B cell (primary cell): ENCODE measurements around the gene NPW. TPM values are rescaled to one million over a fixed set of nuclear protein-coding genes. Genes with fewer than 3 reads are reported as not detected.

Experiments used
- ATAC-seq: fragments of 200-7000 bp; cut with Tn5 transposase; one replicate; pipeline ENCODE4 v1.10.0; 2021; ENCODE audit warnings: low read depth, mild to moderate bottlenecking, moderate number of reproducible peaks, moderate library complexity
- CTCF ChIA-PET: fragments of 350-600 bp; sonication (Branson Sonifier 250); formaldehyde crosslinking; loops from one replicate; lab custom pipeline; 2021; ENCODE audit warnings: antibody characterized with exemption, inconsistent platforms; lab: Charles Lee
- POLR2A ChIA-PET: fragments of 350-600 bp; sonication (Branson Sonifier 250); formaldehyde crosslinking; loops from one replicate; lab custom pipeline; 2021; ENCODE audit warnings: antibody characterized with exemption; lab: Charles Lee
- DNase-seq: peaks from one replicate; pipeline ENCODE4 v3.0.0; 2013
- H2AFZ ChIP-seq: 2 replicates; pipeline ENCODE4 v1.6.1; 2012; ENCODE audit warnings: mild to moderate bottlenecking, low read depth, low read length; ENCODE audit not compliant: insufficient read depth, poor library complexity, severe bottlenecking
- H3K27ac ChIP-seq, 2 donors: 1 replicate in 1 of 2; 2 replicates in 1 of 2; pipeline ENCODE4 v1.5.1; 2012 to 2013; ENCODE audit warnings: low read length in 2 of 2, mild to moderate bottlenecking in 2 of 2, moderate library complexity in 1 of 2
- H3K27me3 ChIP-seq, 4 experiments: fragments of 200-600 bp in 1 of 4; sonication (generic) in 1 of 4; replicated peaks in 1 of 4; 1 replicate in 2 of 4; 2 replicates in 2 of 4; pipeline versions ENCODE4 v1.6.1 to v1.7.0; 2013 to 2016; ENCODE audit warnings: low read length in 3 of 4, mild to moderate bottlenecking in 2 of 4, mixed read lengths in 1 of 4, moderate library complexity in 1 of 4; ENCODE audit not compliant: insufficient read depth in 4 of 4, control insufficient read depth in 3 of 4; ENCODE audit errors: control extremely low read depth in 1 of 4
- H3K36me3 ChIP-seq, 2 experiments: replicated peaks in 1 of 2; 1 replicate in 1 of 2; 2 replicates in 1 of 2; pipeline versions ENCODE4 v1.6.1 to v1.7.1; 2013; ENCODE audit warnings: low read length in 1 of 2; ENCODE audit not compliant: insufficient read depth in 2 of 2, control insufficient read depth in 1 of 2; ENCODE audit errors: control extremely low read depth in 1 of 2, extremely low read depth in 1 of 2
- H3K4me1 ChIP-seq, 2 donors: fragments of 200-600 bp in 1 of 2; sonication (generic) in 1 of 2; 1 replicate in 1 of 2; 2 replicates in 1 of 2; pipeline versions ENCODE4 v1.5.1 to v1.6.1; 2013 to 2017; ENCODE audit warnings: low read length in 2 of 2; ENCODE audit not compliant: control insufficient read depth in 2 of 2, insufficient read depth in 2 of 2
- H3K4me2 ChIP-seq: replicated peaks from 2 replicates; pipeline ENCODE3; 2012; ENCODE audit warnings: mild to moderate bottlenecking, low read depth, low read length; ENCODE audit not compliant: poor library complexity, severe bottlenecking
- H3K4me3 ChIP-seq, 5 experiments: fragments of 200-600 bp in 1 of 5; sonication (generic) in 1 of 5; 1 replicate in 3 of 5; 2 replicates in 2 of 5; pipeline versions ENCODE4 v1.5.1 to v1.7.0; 2011 to 2016; ENCODE audit warnings: low read length in 4 of 5, mild to moderate bottlenecking in 4 of 5, low read depth in 2 of 5, control low read depth in 1 of 5, moderate library complexity in 1 of 5; ENCODE audit not compliant: insufficient read depth in 1 of 5; ENCODE audit errors: control extremely low read depth in 1 of 5, extremely low read depth in 1 of 5
- H3K79me2 ChIP-seq: fragments of 200-600 bp; sonication (generic); one replicate; pipeline ENCODE4 v1.6.0; 2016; ENCODE audit warnings: low read length; ENCODE audit not compliant: control insufficient read depth, insufficient read depth
- H3K9ac ChIP-seq: fragments of 200-600 bp; sonication (generic); 2 replicates; pipeline ENCODE4 v1.6.1; 2017; ENCODE audit warnings: mild to moderate bottlenecking, low read length, moderate library complexity
- H3K9me3 ChIP-seq, 3 donors: one replicate each; pipeline versions ENCODE4 v1.6.1 to v1.7.1; 2013; ENCODE audit warnings: low read length in 2 of 3; ENCODE audit not compliant: control insufficient read depth in 2 of 3, insufficient read depth in 1 of 3; ENCODE audit errors: control extremely low read depth in 1 of 3
- H4K20me1 ChIP-seq: 2 replicates; pipeline ENCODE4 v1.6.0; 2012; ENCODE audit warnings: mild to moderate bottlenecking, low read length; ENCODE audit not compliant: insufficient read depth, control insufficient read depth, poor library complexity, severe bottlenecking
- H3K27ac Mint-ChIP-seq: one replicate; pipeline ENCODE4 v1.8.0; 2021; ENCODE audit warnings: mixed read lengths
- H3K27me3 Mint-ChIP-seq: one replicate; pipeline ENCODE4 v1.8.0; 2021; ENCODE audit warnings: mixed read lengths
- H3K4me1 Mint-ChIP-seq: one replicate; pipeline ENCODE4 v1.8.0; 2021; ENCODE audit warnings: mixed read lengths
- H3K4me3 Mint-ChIP-seq: one replicate; pipeline ENCODE4 v1.8.0; 2021; ENCODE audit warnings: mixed read lengths
- H3K9me3 Mint-ChIP-seq: one replicate; pipeline ENCODE4 v1.8.0; 2022; ENCODE audit warnings: mixed read lengths; ENCODE audit not compliant: insufficient read depth
- EZH2 ChIP-seq: IDR thresholded peaks from 2 replicates; pipeline ENCODE4 v1.6.1; 2012; ENCODE audit warnings: borderline replicate concordance, low read depth, mild to moderate bottlenecking, moderate library complexity, low read length; ENCODE audit not compliant: insufficient read depth, poor library complexity, severe bottlenecking
- WGBS: methylation state at CpG from one replicate; pipeline ENCODE4 v1.1.5; 2013; ENCODE audit warnings: missing lambda C conversion rate; ENCODE audit not compliant: insufficient coverage; 5-methylcytosine and 5-hydroxymethylcytosine counted together
- intact Hi-C: fragments of 100-400 bp; cut with micrococcal nuclease; formaldehyde crosslinking; loops from one replicate; pipeline ENCODE4 v1.10.0; 2022
- polyA plus RNA-seq: library from polyadenylated mRNA; depleted of rRNA; stranded (reverse); fragments of >200 nt; gene quantifications from 2 replicates; pipeline ENCODE4 v1.2.3, GENCODE V29; 2012
- total RNA-seq, 2 donors: library from RNA; stranded (reverse); fragments of 120-200 nt in 1 of 2; gene quantifications; 1 replicate in 1 of 2; 2 replicates in 1 of 2; pipeline versions ENCODE4 v1.2.3 to v1.2.4, GENCODE V29; 2013 to 2022
- TF ChIP-seq, protein P1 (sequence below): fragments of 200-600 bp; IDR thresholded peaks from one replicate; pipeline ENCODE4 v1.8.0; 2022; ENCODE audit warnings: antibody characterized with exemption, mild to moderate bottlenecking

NPW gene
- total and polyA plus RNA-seq, 2 donors (not counting 1 experiment from before 2014, with no cell fraction given): 0.13 to 1.7 TPM

DNA sequence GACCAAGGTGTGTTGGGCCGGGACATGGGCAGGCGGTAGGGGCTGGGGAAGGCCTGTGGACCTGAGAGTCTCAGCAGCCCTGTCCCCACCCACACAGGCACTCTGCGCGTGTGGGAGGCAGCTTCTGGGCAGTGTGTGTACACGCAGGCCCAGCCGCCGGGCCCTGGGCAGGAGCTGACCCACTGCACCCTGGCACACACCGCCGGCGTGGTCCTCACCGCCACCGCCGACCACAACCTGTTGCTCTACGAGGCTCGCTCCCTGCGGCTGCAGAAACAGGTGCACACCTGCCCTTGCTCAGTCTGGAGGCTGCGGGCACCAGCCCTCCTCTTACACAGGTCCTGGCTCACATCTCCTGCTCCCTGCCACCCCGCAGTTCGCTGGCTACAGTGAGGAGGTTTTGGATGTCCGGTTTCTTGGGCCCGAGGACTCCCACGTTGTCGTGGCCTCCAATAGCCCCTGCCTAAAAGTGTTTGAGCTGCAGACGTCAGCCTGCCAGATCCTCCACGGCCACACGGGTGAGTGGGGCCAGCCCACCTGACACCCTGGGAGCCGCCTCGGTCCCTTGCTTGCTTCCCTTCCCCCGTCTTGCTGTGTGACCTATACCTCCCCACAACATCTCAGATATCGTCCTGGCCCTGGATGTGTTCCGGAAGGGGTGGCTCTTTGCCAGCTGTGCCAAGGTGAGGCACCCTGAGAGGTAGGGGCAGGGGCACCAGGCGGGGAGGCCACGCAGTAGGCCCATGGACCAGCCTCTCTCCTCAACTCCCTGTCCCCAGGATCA is 44.0 kb upstream of the NPW start:
- Mint-ChIP-seq H3K4me3 (no peak overlapping the region), H3K27ac (no peak overlapping the region), H3K4me1 (peaks cover 21% of the 10 kb centered on the region), H3K27me3 (no peaks in the 10 kb centered on the region), H3K9me3 (no peaks in the 10 kb centered on the region)
- H3K27me3 ChIP-seq: peaks cover 0 to 42% (median 7%) of the 10 kb centered on the region in 4 experiments
- H3K4me1 ChIP-seq: peaks cover 9 to 31% of the 10 kb centered on the region in 2 donors
- intact Hi-C loops: no loop called here
- ATAC-seq (no peak), DNase-seq (no peak)
- H3K9me3 ChIP-seq: peaks cover 0 to 6% (median 0%) of the 10 kb centered on the region in 3 donors
- H3K4me2 ChIP-seq: no peak overlapping the region
- peaks cover 48% of the 10 kb centered on the region for H4K20me1 ChIP-seq
- TF ChIP-seq, protein P1, sequence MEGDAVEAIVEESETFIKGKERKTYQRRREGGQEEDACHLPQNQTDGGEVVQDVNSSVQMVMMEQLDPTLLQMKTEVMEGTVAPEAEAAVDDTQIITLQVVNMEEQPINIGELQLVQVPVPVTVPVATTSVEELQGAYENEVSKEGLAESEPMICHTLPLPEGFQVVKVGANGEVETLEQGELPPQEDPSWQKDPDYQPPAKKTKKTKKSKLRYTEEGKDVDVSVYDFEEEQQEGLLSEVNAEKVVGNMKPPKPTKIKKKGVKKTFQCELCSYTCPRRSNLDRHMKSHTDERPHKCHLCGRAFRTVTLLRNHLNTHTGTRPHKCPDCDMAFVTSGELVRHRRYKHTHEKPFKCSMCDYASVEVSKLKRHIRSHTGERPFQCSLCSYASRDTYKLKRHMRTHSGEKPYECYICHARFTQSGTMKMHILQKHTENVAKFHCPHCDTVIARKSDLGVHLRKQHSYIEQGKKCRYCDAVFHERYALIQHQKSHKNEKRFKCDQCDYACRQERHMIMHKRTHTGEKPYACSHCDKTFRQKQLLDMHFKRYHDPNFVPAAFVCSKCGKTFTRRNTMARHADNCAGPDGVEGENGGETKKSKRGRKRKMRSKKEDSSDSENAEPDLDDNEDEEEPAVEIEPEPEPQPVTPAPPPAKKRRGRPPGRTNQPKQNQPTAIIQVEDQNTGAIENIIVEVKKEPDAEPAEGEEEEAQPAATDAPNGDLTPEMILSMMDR: no peak
- TF ChIP-seq EZH2: no peak
- H3K36me3 ChIP-seq: peaks cover 0 to 42% of the 10 kb centered on the region in 2 experiments
- CTCF ChIA-PET: no interaction called here
- no peak overlapping the region for H3K9ac ChIP-seq
- H2AFZ ChIP-seq: no peak overlapping the region
- H3K27ac ChIP-seq: no peak overlapping the region
- H3K4me3 ChIP-seq: no peak overlapping the region
- POLR2A ChIA-PET: interaction anchor here (0.5 to 1.8 kb wide), 2 partner anchors 11 to 36 kb away, joined by 5 to 7 read pairs; partner anchors contain the start of gene RPS2
- peaks cover 40% of the 10 kb centered on the region for H3K79me2 ChIP-seq
- WGBS: 97% methylated on average over 31 of the region's 33 CpGs

DNA sequence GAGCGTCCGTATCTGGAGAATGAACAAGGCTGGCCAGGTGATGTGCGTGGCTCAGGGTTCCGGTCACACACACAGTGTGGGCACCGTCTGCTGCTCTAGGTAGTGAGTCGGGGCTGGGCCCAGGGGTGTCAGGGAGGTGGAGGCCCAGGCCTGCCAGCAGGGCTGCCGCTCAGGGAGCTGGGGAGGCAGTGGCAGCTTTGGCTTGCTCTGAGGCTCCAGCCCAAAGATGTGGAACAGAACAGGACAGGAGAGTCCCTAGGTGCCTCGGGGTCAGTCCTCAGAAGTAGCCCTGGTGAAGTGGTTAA is 43.4 kb upstream of the NPW start:
- Mint-ChIP-seq H3K9me3 (no peaks in the 10 kb centered on the region), H3K27me3 (no peaks in the 10 kb centered on the region), H3K27ac (no peak overlapping the region), H3K4me1 (peaks cover 18% of the 10 kb centered on the region), H3K4me3 (no peak overlapping the region)
- H2AFZ ChIP-seq: no peak overlapping the region
- peaks cover 0 to 42% of the 10 kb centered on the region in 2 experiments for H3K36me3 ChIP-seq
- peaks cover 0 to 6% (median 0%) of the 10 kb centered on the region in 3 donors for H3K9me3 ChIP-seq
- TF ChIP-seq, protein P1: no peak
- no peak for TF ChIP-seq EZH2
- ATAC-seq (no peak), DNase-seq (no peak)
- H3K79me2 ChIP-seq: peaks cover 35% of the 10 kb centered on the region
- H3K4me2 ChIP-seq: no peak overlapping the region
- H3K4me3 ChIP-seq: no peak overlapping the region
- POLR2A ChIA-PET: interaction anchor here (1.8 kb wide), 1 partner anchor 12 kb away, joined by 7 read pairs; the partner anchor contains the start of gene RPS2
- intact Hi-C loops: no loop called here
- H3K27me3 ChIP-seq: peaks cover 0 to 47% (median 11%) of the 10 kb centered on the region in 4 experiments
- H4K20me1 ChIP-seq: peaks cover 48% of the 10 kb centered on the region
- WGBS: 100% methylated on average over 7 of the region's 8 CpGs
- H3K4me1 ChIP-seq: peaks cover 10 to 26% of the 10 kb centered on the region in 2 donors
- H3K27ac ChIP-seq: no peak overlapping the region
- H3K9ac ChIP-seq: no peak overlapping the region
- CTCF ChIA-PET: no interaction called here
